K562 treated with DMSO at 1 percent for 4 hours (cell line): ENCODE measurements around the gene RGS2. TPM values are rescaled to one million over a fixed set of nuclear protein-coding genes. Genes with fewer than 3 reads are reported as not detected.

Source experiments
- total RNA-seq: library from RNA; unstranded; fragments of 300-600 nt; gene quantifications from 2 replicates; pipeline ENCODE4 v1.2.3, GENCODE V29; 2022; ENCODE audit not compliant: insufficient read depth

RGS2 gene
- 7.7 and 8.8 TPM in 2 replicates for total RNA-seq

GRCh38 chr1:192808518-192809306 is at the start of gene RGS2:
RGS2 (plus strand) TSS chr1:192809039; CDS start chr1:192809072, 33 bp downstream.

Other genes starting within 250 kb of the RGS2 start
- gene RGS1, start 233.3 kb upstream of the RGS2 start, total RNA-seq: not detected in 2 replicates
- not detected in 2 replicates for gene RGS13, start 172.9 kb upstream of the RGS2 start, total RNA-seq